Stimulated activated CD4-positive, alpha-beta T cell treated with anti-CD3 and anti-CD28 coated beads, TNF-alpha, amount 100 ng/mL, for 24 hours (primary cell): Measurements from ENCODE around the gene ARIH2.

ENCODE experiments used
- DNase-seq, 3 experiments: peaks; one replicate each; pipeline ENCODE4 v3.0.0-alpha.2; 2020; ENCODE audit warnings: low read depth in 3 of 3

The ARIH2 gene

GRCh38 chr3:48974076-48974864 lies 55.6 kb downstream of the ARIH2 start:
- DNase-seq, result no peak

GRCh38 chr3:48979451-48979850 lies 60.8 kb downstream of the ARIH2 start:
- no peak for DNase-seq

GRCh38 chr3:48980295-48980694 lies 61.7 kb downstream of the ARIH2 start:
- DNase-seq, result no peak

GRCh38 chr3:48982016-48982415 lies 63.4 kb downstream of the ARIH2 start:
- DNase-seq, result no peak

- DNase-seq, result no peak
These were observed 64.0 kb downstream of the ARIH2 start for GRCh38 chr3:48982686-48983085.

GRCh38 chr3:48983096-48983495 lies 64.5 kb downstream of the ARIH2 start:
- DNase-seq, result no peak

GRCh38 chr3:48984663-48985062 lies 66.0 kb downstream of the ARIH2 start:
- no peak for DNase-seq

GRCh38 chr3:48985831-48986376 lies 67.3 kb downstream of the ARIH2 start:
- no peak for DNase-seq

- no peak for DNase-seq
These were observed 70.6 kb downstream of the ARIH2 start for GRCh38 chr3:48989126-48989795.

- peak; percentile 61 to 85 (median 61) for DNase-seq
These were observed 71.4 kb downstream of the ARIH2 start, which contains the start of gene P4HTM for GRCh38 chr3:48989796-48990635. Gene P4HTM, plus strand, starts transcription at chr3:48990241. Its CDS starts 16 bp downstream, at chr3:48990257.

- DNase-seq, result no peak
These were observed 72.2 kb downstream of the ARIH2 start for GRCh38 chr3:48990636-48991469.

- no peak for DNase-seq
These were observed 73.4 kb downstream of the ARIH2 start for GRCh38 chr3:48991851-48992545.

- no peak for DNase-seq
These were observed 75.2 kb downstream of the ARIH2 start for GRCh38 chr3:48993834-48994233.

GRCh38 chr3:48996640-48997039 lies 78.0 kb downstream of the ARIH2 start:
- DNase-seq, result no peak

- no peak for DNase-seq
These were observed 78.5 kb downstream of the ARIH2 start for GRCh38 chr3:48997102-48997635.

GRCh38 chr3:48997714-48998637 lies 79.3 kb downstream of the ARIH2 start:
- no peak for DNase-seq

- DNase-seq, result no peak
These were observed 80.6 kb downstream of the ARIH2 start for GRCh38 chr3:48999085-48999858.

- no peak for DNase-seq
These were observed 82.5 kb downstream of the ARIH2 start for GRCh38 chr3:49001155-49001554.
